Lung (tissue), 12 donors: Measurements from ENCODE around the gene RGS10. TPM values are rescaled to one million over a fixed set of nuclear protein-coding genes. Genes with fewer than 3 reads are reported as not detected.
"Not testable (repeated sequence)": the region's sequence is repeated elsewhere in the genome, so short reads cannot be mapped to it uniquely, and the experiment has no call there.

Experiments used
- ATAC-seq: fragments of 200-7000 bp; cut with Tn5 transposase; one replicate; pipeline ENCODE4 v1.9.1; 2020; ENCODE audit warnings: moderate number of reproducible peaks; ENCODE audit not compliant: insufficient read depth, low FRiP score
- DNase-seq, 3 donors: peaks; one replicate each; pipeline ENCODE4 v3.0.0-alpha.2; 2013 to 2017
- H3K27ac ChIP-seq, 2 donors: one replicate each; pipeline ENCODE4 v1.5.1; 2013; ENCODE audit warnings: mild to moderate bottlenecking in 2 of 2, moderate library complexity in 2 of 2, control low read depth in 1 of 2, inconsistent platforms in 1 of 2, low read depth in 1 of 2, low read length in 1 of 2
- H3K27me3 ChIP-seq, 3 donors: one replicate each; pipeline ENCODE4 v1.5.1; 2013; ENCODE audit warnings: low read length in 2 of 3; ENCODE audit not compliant: control insufficient read depth in 3 of 3, insufficient read depth in 3 of 3
- H3K36me3 ChIP-seq, 4 donors: one replicate each; pipeline ENCODE4 v1.5.1; 2013; ENCODE audit warnings: low read length in 4 of 4, mild to moderate bottlenecking in 1 of 4, moderate library complexity in 1 of 4; ENCODE audit not compliant: control insufficient read depth in 4 of 4, insufficient read depth in 4 of 4
- H3K4me1 ChIP-seq, 5 donors: one replicate each; pipeline ENCODE4 v1.5.1; 2013; ENCODE audit warnings: low read length in 5 of 5, mild to moderate bottlenecking in 2 of 5, moderate library complexity in 1 of 5; ENCODE audit not compliant: control insufficient read depth in 5 of 5, insufficient read depth in 5 of 5
- H3K4me3 ChIP-seq: one replicate; pipeline ENCODE4 v1.5.1; 2013; ENCODE audit warnings: mild to moderate bottlenecking, control low read depth, moderate library complexity
- H3K9ac ChIP-seq, 2 donors: one replicate each; pipeline ENCODE4 v1.5.1; 2013; ENCODE audit warnings: low read length in 2 of 2, control low read depth in 1 of 2; ENCODE audit not compliant: insufficient read depth in 1 of 2
- H3K9me3 ChIP-seq, 4 donors: one replicate each; pipeline ENCODE4 v1.5.1; 2013; ENCODE audit warnings: low read length in 3 of 4, mild to moderate bottlenecking in 1 of 4, moderate library complexity in 1 of 4; ENCODE audit not compliant: control insufficient read depth in 4 of 4, insufficient read depth in 3 of 4
- CTCF ChIP-seq: IDR thresholded peaks from 2 replicates; pipeline ENCODE4 v1.5.1; 2012; ENCODE audit warnings: mild to moderate bottlenecking; ENCODE audit errors: control extremely low read depth, extremely low read depth
- WGBS, 2 donors: extraction: QIAGEN DNeasy Blood & Tissue Kit; methylation state at CpG; one replicate each; pipeline ENCODE4 v1.1.7; 2013; 5-methylcytosine and 5-hydroxymethylcytosine counted together
- polyA plus RNA-seq, 2 donors: library from polyadenylated mRNA; stranded (reverse); fragments of 200-250 nt; gene quantifications; one replicate each; pipeline ENCODE4 v1.2.1, GENCODE V29; 2013
- total RNA-seq, 2 donors: library from RNA; depleted of rRNA in 1 of 2; stranded (reverse); fragments of >200 nt in 1 of 2; gene quantifications; one replicate each; pipeline ENCODE4 v1.2.1, GENCODE V29; 2014 to 2021
- donor health status: control.
- donor health status: control.
- donor health status: Bipolar disorder and iron deficiency.
- donor health status: healthy.
- donor health status: DM: yes; HTN: yes; CAD: no.

RGS10 gene
- total and polyA plus RNA-seq, 4 donors: 17.0 to 43.4 (median 29.8) TPM

- peak in 2 of 3 donors; percentile 71 to 82 for DNase-seq
- Histone ChIP-seq H3K4me3 (no peak overlapping the region), H3K36me3 (no peaks in the 10 kb centered on the region), H3K4me1 (peaks cover 0 to 16% (median 0%) of the 10 kb centered on the region in 5 donors), H3K27ac (no peak overlapping the region), H3K27me3 (no peaks in the 10 kb centered on the region), H3K9me3 (no peaks in the 10 kb centered on the region), H3K9ac (no peak overlapping the region)
- no peak for TF ChIP-seq CTCF
- 53 to 68% methylated on average over 1 of the region's 1 CpG for WGBS, 2 donors
- no peak for ATAC-seq
Observed at GRCh38 chr10:119531067-119531466, 11.5 kb downstream of the RGS10 start.

- not testable (repeated sequence) for DNase-seq
Observed at GRCh38 chr10:119528663-119529237, 13.8 kb downstream of the RGS10 start.

GRCh38 chr10:119526621-119527592 lies 15.6 kb downstream of the RGS10 start:
- H3K27me3 ChIP-seq: no peaks in the 10 kb centered on the region
- H3K4me3 ChIP-seq: no peak overlapping the region
- TF ChIP-seq CTCF: no peak
- DNase-seq (no peak), ATAC-seq (no peak)
- no peaks in the 10 kb centered on the region for H3K36me3 ChIP-seq
- H3K9me3 ChIP-seq: no peaks in the 10 kb centered on the region
- WGBS, 2 donors: 72 to 86% methylated on average over 18 of the region's 18 CpGs
- no peak overlapping the region for H3K9ac ChIP-seq
- peaks cover 0 to 16% (median 0%) of the 10 kb centered on the region in 5 donors for H3K4me1 ChIP-seq
- no peak overlapping the region for H3K27ac ChIP-seq

More at GRCh38 chr10:119528663-119529237, 13.8 kb downstream of the RGS10 start:
- H3K36me3 ChIP-seq, H3K27me3 ChIP-seq, H3K27ac ChIP-seq, H3K4me3 ChIP-seq, ATAC-seq, H3K9ac ChIP-seq, H3K9me3 ChIP-seq: not testable (repeated sequence)
- H3K4me1 ChIP-seq: peaks cover 0 to 16% (median 0%) of the 10 kb centered on the region in 5 donors
- 77 to 82% methylated on average over 8 of the region's 8 CpGs for WGBS, 2 donors

GRCh38 chr10:119526149-119526548 lies 16.4 kb downstream of the RGS10 start:
- Histone ChIP-seq H3K9ac (no peak overlapping the region), H3K9me3 (no peaks in the 10 kb centered on the region), H3K36me3 (no peaks in the 10 kb centered on the region), H3K27ac (no peak overlapping the region), H3K27me3 (no peaks in the 10 kb centered on the region), H3K4me3 (no peak overlapping the region), H3K4me1 (peaks cover 0 to 9% (median 0%) of the 10 kb centered on the region in 5 donors)
- 91 to 92% methylated on average over 1 of the region's 1 CpG for WGBS, 2 donors
- DNase-seq: no peak
- ATAC-seq: no peak
- TF ChIP-seq CTCF: no peak
